ENCODE data around the gene MEGF6.
"Not testable (repeated sequence)": the region's sequence is repeated elsewhere in the genome, so short reads cannot be mapped to it uniquely, and the experiment has no call there.

The MEGF6 gene

GRCh38 chr1:3584915-3585314, 26.4 kb downstream of the MEGF6 start:
- TF ChIP-seq ARNTL (CRISPR knock-in tag; IDR thresholded peaks at IDR 0.05; ENCODE audit: borderline replicate concordance, low read depth) (no peak), POU6F1 (CRISPR knock-in tag; IDR thresholded peaks at IDR 0.05; ENCODE audit: borderline replicate concordance, low read depth) (no peak), ZNF70 (CRISPR knock-in tag; IDR thresholded peaks at IDR 0.05) (no peak), BACH2 (CRISPR knock-in tag; IDR thresholded peaks at IDR 0.05; ENCODE audit: borderline replicate concordance) (no peak), TSHZ2 (CRISPR knock-in tag; IDR thresholded peaks at IDR 0.05) (no peak), ZFP30 (CRISPR knock-in tag; IDR thresholded peaks at IDR 0.05) (no peak), PATZ1 (CRISPR knock-in tag; IDR thresholded peaks at IDR 0.05; ENCODE audit: borderline replicate concordance) (no peak), PPARA (CRISPR knock-in tag; IDR thresholded peaks at IDR 0.05; ENCODE audit: borderline replicate concordance) (no peak), TOX (CRISPR knock-in tag; IDR thresholded peaks at IDR 0.05; ENCODE audit: borderline replicate concordance) (no peak), CSDC2 (CRISPR knock-in tag; IDR thresholded peaks at IDR 0.05) (no peak), ZNF565 (CRISPR knock-in tag; conservative IDR thresholded peaks at IDR 0.05; ENCODE audit: low read depth) (no peak), ESRRG (CRISPR knock-in tag; IDR thresholded peaks at IDR 0.05) (no peak), RARB (CRISPR knock-in tag; IDR thresholded peaks at IDR 0.05) (no peak), ISL1 (CRISPR knock-in tag; IDR thresholded peaks at IDR 0.05) (no peak), GLIS3 (CRISPR knock-in tag; IDR thresholded peaks at IDR 0.05) (no peak), SNAI2 (CRISPR knock-in tag; IDR thresholded peaks at IDR 0.05) (no peak), OSR1 (CRISPR knock-in tag; IDR thresholded peaks at IDR 0.05) (no peak), TCF4 (CRISPR knock-in tag; IDR thresholded peaks at IDR 0.05; ENCODE audit: borderline replicate concordance) (no peak), ZNF8 (CRISPR knock-in tag; IDR thresholded peaks at IDR 0.05) (no peak), ZC3H10 (CRISPR knock-in tag; IDR thresholded peaks at IDR 0.05) (no peak)
- no peak for ATAC-seq

GRCh38 chr1:3583751-3584150, 27.6 kb downstream of the MEGF6 start:
- not testable (repeated sequence) for ATAC-seq

GRCh38 chr1:3581296-3582036, 29.8 kb downstream of the MEGF6 start:
- no peak for TF ChIP-seq GLIS3 (CRISPR knock-in tag; IDR thresholded peaks at IDR 0.05)
- no peak for ATAC-seq

GRCh38 chr1:3580231-3580630, 31.1 kb downstream of the MEGF6 start:
- ATAC-seq: no peak
- no peak for TF ChIP-seq ZC3H10 (CRISPR knock-in tag; IDR thresholded peaks at IDR 0.05)
- TF ChIP-seq PATZ1 (CRISPR knock-in tag; IDR thresholded peaks at IDR 0.05; ENCODE audit: borderline replicate concordance): no peak
- no peak for TF ChIP-seq ISL1 (CRISPR knock-in tag; IDR thresholded peaks at IDR 0.05)
- no peak for TF ChIP-seq CSRNP3 (CRISPR knock-in tag; IDR thresholded peaks at IDR 0.05)
- no peak for TF ChIP-seq OSR1 (CRISPR knock-in tag; IDR thresholded peaks at IDR 0.05)
- no peak for TF ChIP-seq TOX (CRISPR knock-in tag; IDR thresholded peaks at IDR 0.05; ENCODE audit: borderline replicate concordance)

Data from SK-N-SH treated with all-trans-retinoic acid at 6 μM for 48 hours (cell line).